Measurements from ENCODE around the gene ATRX. TPM values are rescaled to one million over a fixed set of nuclear protein-coding genes. Genes with fewer than 3 reads are reported as not detected.

The ATRX gene
- total RNA-seq, 1 experiment from 2014 or later = 61.3 TPM

GRCh38 chrX:77622672-77623071, 163.3 kb downstream of the ATRX start:
- intact Hi-C loops (cut with micrococcal nuclease) = loop anchor here (10.0 kb wide), 2 partner anchors 1068 to 1338 kb away; no protein-coding TSS in a partner anchor
- no TSS peak for BruUV-seq (replicated peaks)

More at GRCh38 chrX:77622672-77623071, 163.3 kb downstream of the ATRX start:
- Histone ChIP-seq H3K27me3 (ENCODE audit: insufficient read depth, low read length) (no peaks in the 10 kb centered on the region), H3K4me3 (replicated peaks in 1 of 2; ENCODE audit: low read depth in 1 of 2, low read length in 2 of 2) (no peak overlapping the region), H4K20me1 (ENCODE audit: insufficient read depth) (no peaks in the 10 kb centered on the region), H3K4me2 (ENCODE audit: low read length) (no peak overlapping the region), H2AFZ (ENCODE audit: low read depth, low read length, poor library complexity, severe bottlenecking) (no peak overlapping the region), H3K36me3 (ENCODE audit: control insufficient read depth in 1 of 2, insufficient read depth in 2 of 2, low read length in 2 of 2) (no peaks in the 10 kb centered on the region), H3K79me2 (ENCODE audit: insufficient read depth, low read length) (no peaks in the 10 kb centered on the region), H3K9me2 (ENCODE audit: insufficient read depth) (no peaks in the 10 kb centered on the region), H3K27ac (ENCODE audit: low read depth, low read length) (no peak overlapping the region), H3K9me3 (ENCODE audit: control insufficient read depth in 1 of 2, insufficient read depth in 1 of 2, low read depth in 1 of 2, low read length in 2 of 2) (no peaks in the 10 kb centered on the region), H3K4me1 (ENCODE audit: control insufficient read depth in 1 of 2, insufficient read depth in 2 of 2, low read length in 2 of 2) (no peaks in the 10 kb centered on the region), H3K9ac (ENCODE audit: low read length) (no peak overlapping the region)
- DNase-seq (ENCODE audit: low read depth, low spot score) (no peak), ATAC-seq (no peak)
- CTCF ChIA-PET = no interaction called here
- POLR2A ChIA-PET = no interaction called here
- RAD21 ChIA-PET (ENCODE audit: low non-redundant PET in 1 of 2, low total read pairs in 2 of 2, uncharacterized antibody in 2 of 2, unreplicated experiment in 2 of 2) = no interaction called here
- TF ChIP-seq EGR1 (IDR thresholded peaks at IDR 0.05; ENCODE audit: low read depth) = no peak
- TF ChIP-seq REST (IDR thresholded peaks at IDR 0.05; ENCODE audit: low read depth) = no peak
- TF ChIP-seq SRF (IDR thresholded peaks at IDR 0.05; ENCODE audit: low read depth) = no peak
- TF ChIP-seq EZH2 (IDR thresholded peaks at IDR 0.05) = no peak
